Cerebellar cortex (tissue), 1 donor: Measurements from ENCODE around the gene CDH5.

ENCODE experiments used
- DNase-seq: peaks from one replicate; pipeline ENCODE4 v3.0.0-alpha.2; 2015; ENCODE audit warnings: low spot score

Gene CDH5

GRCh38 chr16:66374176-66374575 lies 7.7 kb downstream of the CDH5 start:
- DNase-seq = no peak

- DNase-seq = no peak
Measured at GRCh38 chr16:66375451-66375850, 9.0 kb downstream of the CDH5 start.

- no peak for DNase-seq
Measured at GRCh38 chr16:66376114-66376513, 9.6 kb downstream of the CDH5 start.

- DNase-seq = no peak
Measured at GRCh38 chr16:66376577-66377305, 10.2 kb downstream of the CDH5 start.

- no peak for DNase-seq
Measured at GRCh38 chr16:66377324-66377723, 10.8 kb downstream of the CDH5 start.

- DNase-seq = no peak
Measured at GRCh38 chr16:66378741-66379570, 12.5 kb downstream of the CDH5 start.

- no peak for DNase-seq
Measured at GRCh38 chr16:66379571-66379941, 13.1 kb downstream of the CDH5 start.

- DNase-seq = no peak
Measured at GRCh38 chr16:66380421-66380820, 13.9 kb downstream of the CDH5 start.

GRCh38 chr16:66381585-66382170 lies 15.2 kb downstream of the CDH5 start:
- no peak for DNase-seq

GRCh38 chr16:66382171-66382965 lies 15.9 kb downstream of the CDH5 start:
- no peak for DNase-seq

- DNase-seq = no peak
Measured at GRCh38 chr16:66382966-66383299, 16.4 kb downstream of the CDH5 start.

GRCh38 chr16:66383551-66383950 lies 17.1 kb downstream of the CDH5 start:
- DNase-seq = no peak

- no peak for DNase-seq
Measured at GRCh38 chr16:66385415-66385814, 18.9 kb downstream of the CDH5 start.

- DNase-seq = no peak
Measured at GRCh38 chr16:66386629-66387622, 20.4 kb downstream of the CDH5 start.

- no peak for DNase-seq
Measured at GRCh38 chr16:66387817-66388332, 21.4 kb downstream of the CDH5 start.

- DNase-seq = no peak
Measured at GRCh38 chr16:66388350-66389139, 22.1 kb downstream of the CDH5 start.

GRCh38 chr16:66389256-66390176 lies 23.0 kb downstream of the CDH5 start:
- DNase-seq = no peak

GRCh38 chr16:66390346-66391108 lies 24.0 kb downstream of the CDH5 start:
- DNase-seq = no peak
